ENCODE results near the gene NCOA3.
"Not testable (repeated sequence)": the region's sequence is repeated elsewhere in the genome, so short reads cannot be mapped to it uniquely, and the experiment has no call there.

The NCOA3 gene

DNA sequence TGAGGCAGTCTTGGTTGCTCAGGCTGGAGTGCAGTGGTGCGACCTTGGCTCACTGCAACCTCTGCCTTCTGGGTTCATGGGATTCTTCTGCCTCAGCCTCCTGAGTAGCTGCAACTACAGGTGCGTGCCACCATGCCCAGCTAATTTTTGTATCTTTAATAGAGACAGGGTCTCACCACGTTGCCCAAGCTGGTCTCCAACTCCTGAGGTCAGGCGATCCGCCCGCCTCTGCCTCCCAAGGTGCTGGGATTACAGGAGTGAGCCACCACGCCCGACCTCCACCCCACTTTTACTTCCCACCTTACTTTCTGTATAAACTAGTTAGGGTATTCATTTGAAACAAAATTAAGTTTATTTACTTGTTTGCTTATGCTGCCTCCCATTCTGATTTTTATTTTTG is 86.5 kb downstream of the NCOA3 start:
- H3K4me3 ChIP-seq (ENCODE audit: low read depth, low read length), result no peak overlapping the region
- no peaks in the 10 kb centered on the region for H3K27me3 ChIP-seq (ENCODE audit: control insufficient read depth, insufficient read depth, low read length)
- H3K9me3 ChIP-seq (ENCODE audit: control insufficient read depth, insufficient read depth, low read depth, low read length), result no peaks in the 10 kb centered on the region
- H3K4me1 ChIP-seq (ENCODE audit: control insufficient read depth, insufficient read depth, low read length), result peaks cover 12% of the 10 kb centered on the region
- H3K9ac ChIP-seq (ENCODE audit: low read length), result no peak overlapping the region
- H3K36me3 ChIP-seq (ENCODE audit: control insufficient read depth, insufficient read depth, low read length), result no peaks in the 10 kb centered on the region; the same call in 1 of the 2 replicates
- no peak overlapping the region for H3K27ac ChIP-seq (ENCODE audit: low read depth, low read length)

GRCh38 chr20:47591231-47591630 is 89.5 kb downstream of the NCOA3 start:
- H3K4me3 ChIP-seq (ENCODE audit: low read depth, low read length), result no peak overlapping the region
- no peak overlapping the region for H3K9ac ChIP-seq (ENCODE audit: low read length)
- no peaks in the 10 kb centered on the region for H3K27me3 ChIP-seq (ENCODE audit: control insufficient read depth, insufficient read depth, low read length)
- no peaks in the 10 kb centered on the region for H3K36me3 ChIP-seq (ENCODE audit: control insufficient read depth, insufficient read depth, low read length)
- H3K4me1 ChIP-seq (ENCODE audit: control insufficient read depth, insufficient read depth, low read length), result peaks cover 12% of the 10 kb centered on the region
- H3K27ac ChIP-seq (ENCODE audit: low read depth, low read length), result no peak overlapping the region
- no peaks in the 10 kb centered on the region for H3K9me3 ChIP-seq (ENCODE audit: control insufficient read depth, insufficient read depth, low read depth, low read length)

DNA sequence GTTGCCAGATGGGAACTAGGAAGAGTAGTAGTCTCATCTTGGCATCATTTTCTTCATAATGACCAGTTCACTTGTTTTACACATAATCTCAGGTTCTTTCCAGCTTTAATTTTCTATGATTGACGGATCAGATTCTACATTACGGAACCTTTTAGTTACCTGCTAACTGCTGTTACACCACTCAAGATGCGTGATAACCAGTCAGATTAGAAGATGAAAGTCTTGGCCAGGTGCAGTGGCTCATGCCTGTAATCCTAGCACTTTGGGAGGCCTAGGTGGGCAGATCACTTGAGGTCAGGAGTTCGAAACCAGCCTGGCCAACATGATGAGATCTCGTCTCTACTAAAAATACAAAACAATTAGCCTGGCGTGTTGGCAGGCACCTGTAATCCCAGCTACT is 92.5 kb downstream of the NCOA3 start:
- no peak overlapping the region for H3K4me3 ChIP-seq (ENCODE audit: low read depth, low read length)
- no peak overlapping the region for H3K27ac ChIP-seq (ENCODE audit: low read depth, low read length)
- H3K9ac ChIP-seq (ENCODE audit: low read length), result no peak overlapping the region
- H3K27me3 ChIP-seq (ENCODE audit: control insufficient read depth, insufficient read depth, low read length), result no peaks in the 10 kb centered on the region
- no peaks in the 10 kb centered on the region for H3K36me3 ChIP-seq (ENCODE audit: control insufficient read depth, insufficient read depth, low read length)
- no peaks in the 10 kb centered on the region for H3K4me1 ChIP-seq (ENCODE audit: control insufficient read depth, insufficient read depth, low read length)
- no peaks in the 10 kb centered on the region for H3K9me3 ChIP-seq (ENCODE audit: control insufficient read depth, insufficient read depth, low read depth, low read length)

DNA sequence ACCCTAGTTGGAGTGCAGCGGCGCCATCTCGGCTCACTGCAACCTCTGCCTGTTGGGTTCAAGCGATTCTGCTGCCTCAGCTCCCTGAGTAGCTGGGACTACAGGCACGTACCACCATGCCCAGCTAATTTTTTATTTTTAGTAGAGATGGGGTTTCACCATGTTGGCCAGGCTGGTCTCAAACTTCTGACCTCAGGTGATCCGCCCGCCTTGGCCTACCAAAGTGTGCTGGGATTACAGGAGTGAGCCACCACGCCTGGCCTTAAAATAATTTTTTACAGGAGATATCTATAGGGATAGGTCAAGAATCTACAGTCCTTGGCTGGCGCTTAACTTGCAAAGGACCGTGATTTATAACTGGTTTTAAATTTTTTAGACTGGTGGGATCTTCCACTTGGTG is 93.5 kb downstream of the NCOA3 start:
- not testable (repeated sequence) for H3K4me3 ChIP-seq (ENCODE audit: low read depth, low read length); H3K36me3 ChIP-seq (ENCODE audit: control insufficient read depth, insufficient read depth, low read length); H3K9ac ChIP-seq (ENCODE audit: low read length); H3K4me1 ChIP-seq (ENCODE audit: control insufficient read depth, insufficient read depth, low read length); H3K9me3 ChIP-seq (ENCODE audit: control insufficient read depth, insufficient read depth, low read depth, low read length); H3K27me3 ChIP-seq (ENCODE audit: control insufficient read depth, insufficient read depth, low read length); H3K27ac ChIP-seq (ENCODE audit: low read depth, low read length)

GRCh38 chr20:47596003-47596571 is 94.4 kb downstream of the NCOA3 start:
- Histone ChIP-seq H3K27me3 (ENCODE audit: control insufficient read depth, insufficient read depth, low read length) (no peaks in the 10 kb centered on the region), H3K4me1 (ENCODE audit: control insufficient read depth, insufficient read depth, low read length) (no peaks in the 10 kb centered on the region), H3K9me3 (ENCODE audit: control insufficient read depth, insufficient read depth, low read depth, low read length) (no peaks in the 10 kb centered on the region), H3K27ac (ENCODE audit: low read depth, low read length) (no peak overlapping the region), H3K9ac (ENCODE audit: low read length) (no peak overlapping the region), H3K36me3 (ENCODE audit: control insufficient read depth, insufficient read depth, low read length) (no peaks in the 10 kb centered on the region), H3K4me3 (ENCODE audit: low read depth, low read length) (no peak overlapping the region)

DNA sequence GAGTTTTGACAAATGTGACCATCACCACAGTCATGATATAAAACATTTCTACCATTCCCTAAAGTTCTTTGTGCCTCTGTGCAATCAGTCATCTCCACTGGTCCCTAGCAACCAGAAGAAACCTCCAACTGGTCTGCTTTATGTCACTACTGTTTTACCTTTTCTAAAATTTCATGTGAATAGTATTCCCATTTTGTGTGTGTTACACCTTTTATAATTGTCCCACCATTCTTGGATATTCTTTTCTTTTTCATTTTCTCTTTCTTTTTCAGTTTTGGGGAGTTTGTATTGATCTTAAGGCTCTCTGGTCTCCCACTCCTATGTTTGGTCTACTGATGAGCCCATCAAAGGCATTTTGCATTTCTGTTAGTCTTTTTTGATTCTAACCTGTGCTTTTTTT is 95.4 kb downstream of the NCOA3 start:
- Histone ChIP-seq H3K27ac (ENCODE audit: low read depth, low read length) (no peak overlapping the region), H3K4me1 (ENCODE audit: control insufficient read depth, insufficient read depth, low read length) (no peaks in the 10 kb centered on the region), H3K36me3 (ENCODE audit: control insufficient read depth, insufficient read depth, low read length) (no peaks in the 10 kb centered on the region), H3K9ac (ENCODE audit: low read length) (no peak overlapping the region), H3K9me3 (ENCODE audit: control insufficient read depth, insufficient read depth, low read depth, low read length) (no peaks in the 10 kb centered on the region), H3K27me3 (ENCODE audit: control insufficient read depth, insufficient read depth, low read length) (no peaks in the 10 kb centered on the region), H3K4me3 (ENCODE audit: low read depth, low read length) (no peak overlapping the region)

GRCh38 chr20:47598911-47599744 is 97.4 kb downstream of the NCOA3 start:
- no peak overlapping the region for H3K4me3 ChIP-seq (ENCODE audit: low read depth, low read length)
- H3K9ac ChIP-seq (ENCODE audit: low read length), result no peak overlapping the region
- no peaks in the 10 kb centered on the region; the same call in 1 of the 2 replicates for H3K4me1 ChIP-seq (ENCODE audit: control insufficient read depth, insufficient read depth, low read length)
- H3K27ac ChIP-seq (ENCODE audit: low read depth, low read length), result no peak overlapping the region
- H3K27me3 ChIP-seq (ENCODE audit: control insufficient read depth, insufficient read depth, low read length), result no peaks in the 10 kb centered on the region
- H3K9me3 ChIP-seq (ENCODE audit: control insufficient read depth, insufficient read depth, low read depth, low read length), result no peaks in the 10 kb centered on the region
- H3K36me3 ChIP-seq (ENCODE audit: control insufficient read depth, insufficient read depth, low read length), result no peaks in the 10 kb centered on the region

DNA sequence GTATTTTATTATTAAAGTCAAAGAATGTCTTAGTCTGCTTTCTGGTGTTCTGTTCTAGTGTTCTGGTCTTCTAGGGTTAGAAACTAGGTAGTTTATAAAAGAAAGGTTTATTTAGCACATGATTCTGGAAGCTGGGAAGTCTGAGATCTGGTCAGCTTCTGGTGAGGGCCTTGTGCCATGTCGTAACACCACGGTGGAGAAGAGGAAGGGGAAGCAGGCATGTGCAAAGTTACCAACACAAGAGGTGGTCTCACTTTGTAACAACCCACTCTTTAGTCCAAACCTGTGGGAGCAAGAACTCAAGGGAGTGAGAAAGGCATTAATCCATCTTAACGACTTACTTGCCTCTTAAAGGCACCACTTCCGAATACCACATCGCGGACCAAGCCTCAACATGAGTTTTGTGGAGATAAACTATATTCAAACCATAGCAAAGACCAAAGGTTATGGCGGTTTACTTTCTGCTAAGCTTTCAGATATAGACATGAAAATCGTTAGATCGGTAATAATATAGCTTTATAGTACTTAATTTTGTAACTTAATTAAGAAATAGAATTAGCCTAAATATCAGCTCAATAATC is 99.4 kb downstream of the NCOA3 start:
- H3K4me1 ChIP-seq (ENCODE audit: control insufficient read depth, insufficient read depth, low read length), result no peaks in the 10 kb centered on the region; the same call in 1 of the 2 replicates
- no peaks in the 10 kb centered on the region for H3K9me3 ChIP-seq (ENCODE audit: control insufficient read depth, insufficient read depth, low read depth, low read length)
- H3K27me3 ChIP-seq (ENCODE audit: control insufficient read depth, insufficient read depth, low read length), result no peaks in the 10 kb centered on the region
- no peaks in the 10 kb centered on the region for H3K36me3 ChIP-seq (ENCODE audit: control insufficient read depth, insufficient read depth, low read length)
- H3K27ac ChIP-seq (ENCODE audit: low read depth, low read length), result no peak overlapping the region
- H3K9ac ChIP-seq (ENCODE audit: low read length), result no peak overlapping the region
- H3K4me3 ChIP-seq (ENCODE audit: low read depth, low read length), result no peak overlapping the region

GRCh38 chr20:47603260-47603659 is 101.6 kb downstream of the NCOA3 start:
- Histone ChIP-seq H3K27ac (ENCODE audit: low read depth, low read length) (no peak overlapping the region), H3K4me3 (ENCODE audit: low read depth, low read length) (no peak overlapping the region), H3K4me1 (ENCODE audit: control insufficient read depth, insufficient read depth, low read length) (peaks cover 5% of the 10 kb centered on the region), H3K27me3 (ENCODE audit: control insufficient read depth, insufficient read depth, low read length) (no peaks in the 10 kb centered on the region), H3K9me3 (ENCODE audit: control insufficient read depth, insufficient read depth, low read depth, low read length) (no peaks in the 10 kb centered on the region), H3K9ac (ENCODE audit: low read length) (no peak overlapping the region), H3K36me3 (ENCODE audit: control insufficient read depth, insufficient read depth, low read length) (no peaks in the 10 kb centered on the region)

- H3K9ac ChIP-seq (ENCODE audit: low read length), result no peak overlapping the region
- no peaks in the 10 kb centered on the region for H3K36me3 ChIP-seq (ENCODE audit: control insufficient read depth, insufficient read depth, low read length)
- no peak overlapping the region for H3K27ac ChIP-seq (ENCODE audit: low read depth, low read length)
- no peak overlapping the region for H3K4me3 ChIP-seq (ENCODE audit: low read depth, low read length)
- H3K9me3 ChIP-seq (ENCODE audit: control insufficient read depth, insufficient read depth, low read depth, low read length), result no peaks in the 10 kb centered on the region
- no peaks in the 10 kb centered on the region for H3K27me3 ChIP-seq (ENCODE audit: control insufficient read depth, insufficient read depth, low read length)
- H3K4me1 ChIP-seq (ENCODE audit: control insufficient read depth, insufficient read depth, low read length), result peaks cover 5% of the 10 kb centered on the region
Observed at GRCh38 chr20:47605673-47606413, 104.2 kb downstream of the NCOA3 start.
